ENCODE results near the gene EPHA7. TPM values are rescaled to one million over a fixed set of nuclear protein-coding genes. Genes with fewer than 3 reads are reported as not detected.

The EPHA7 gene
- total and polyA plus RNA-seq, 2 of the 13 experiments (the other 11 are each of a cell fraction or from before 2014, with no cell fraction given): not detected

GRCh38 chr6:93341900-93342613 lies 77.3 kb downstream of the EPHA7 start (continued):
- no peak for TF ChIP-seq CBFB (CRISPR knock-in tag; IDR thresholded peaks at IDR 0.05)
- TF ChIP-seq U2AF2 (IDR thresholded peaks at IDR 0.05; ENCODE audit: low read depth, low read length): no peak
- no peak for TF ChIP-seq IKZF1 (IDR thresholded peaks at IDR 0.05)
- no peak for TF ChIP-seq ZSCAN22 (CRISPR knock-in tag; IDR thresholded peaks at IDR 0.05)
- TF ChIP-seq TBX2 (CRISPR knock-in tag; IDR thresholded peaks at IDR 0.05; ENCODE audit: borderline replicate concordance): no peak
- no peak for TF ChIP-seq ZNF878 (CRISPR knock-in tag; IDR thresholded peaks at IDR 0.05)
- TF ChIP-seq ZBTB1 (CRISPR knock-in tag; IDR thresholded peaks at IDR 0.05; ENCODE audit: borderline replicate concordance): no peak
- TF ChIP-seq ZNF18 (CRISPR knock-in tag; IDR thresholded peaks at IDR 0.05; ENCODE audit: insufficient replicate concordance): no peak
- no peak for TF ChIP-seq ZBED4 (CRISPR knock-in tag; IDR thresholded peaks at IDR 0.05; ENCODE audit: borderline replicate concordance)
